ENCODE data around the gene UBXN11. TPM values are rescaled to one million over a fixed set of nuclear protein-coding genes. Genes with fewer than 3 reads are reported as not detected.
A peak's percentile ranks its signal among the peaks of the same experiment; 100 is the strongest.

The UBXN11 gene
- total and polyA plus RNA-seq, 2 of the 13 experiments (the other 11 are each of a cell fraction or from before 2014, with no cell fraction given), result 9.3 to 10.4 TPM

DNA sequence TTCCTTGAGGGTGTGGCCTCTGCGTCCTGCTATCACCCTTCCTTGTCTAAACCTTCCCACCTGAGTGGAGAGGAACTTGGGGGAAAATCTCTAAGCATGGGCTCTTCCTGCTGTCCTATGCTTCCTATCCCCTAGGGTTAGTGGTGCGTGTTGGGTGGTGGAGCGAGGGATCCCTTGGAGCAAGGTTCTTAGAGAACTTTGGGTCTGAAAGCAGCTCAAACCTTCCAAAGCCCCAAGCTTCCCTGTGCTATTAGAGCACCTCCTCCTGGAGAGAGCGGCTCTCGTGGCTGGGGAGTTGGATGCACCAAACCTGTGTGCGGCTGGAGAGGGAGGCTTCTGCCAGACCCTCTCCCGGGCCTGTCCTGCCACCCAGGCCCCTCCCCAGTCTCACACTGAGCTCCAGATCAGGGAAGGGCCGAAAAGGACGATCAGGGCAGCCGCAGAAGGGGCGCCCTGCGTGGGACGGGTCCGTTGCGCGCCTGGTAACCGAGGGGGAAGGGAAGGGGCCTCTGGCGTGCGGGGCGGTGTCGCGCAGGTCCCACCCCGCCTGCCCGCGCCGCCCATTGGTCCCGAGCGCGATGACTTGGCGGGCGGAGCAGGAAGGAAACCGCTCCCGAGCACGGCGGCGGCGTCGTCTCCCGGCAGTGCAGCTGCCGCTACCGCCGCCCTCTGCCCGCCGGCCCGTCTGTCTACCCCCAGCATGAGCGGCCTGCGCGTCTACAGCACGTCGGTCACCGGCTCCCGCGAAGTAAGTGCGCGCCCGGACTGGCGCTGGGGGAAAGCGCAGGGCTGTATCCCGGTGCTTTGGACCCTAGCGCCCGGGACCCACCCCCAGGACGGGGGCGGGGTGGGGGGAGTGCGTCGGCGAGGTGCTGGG is 26.7 kb downstream of the UBXN11 start, which contains the start of gene SH3BGRL3 (continued):
- TF ChIP-seq, protein P1, sequence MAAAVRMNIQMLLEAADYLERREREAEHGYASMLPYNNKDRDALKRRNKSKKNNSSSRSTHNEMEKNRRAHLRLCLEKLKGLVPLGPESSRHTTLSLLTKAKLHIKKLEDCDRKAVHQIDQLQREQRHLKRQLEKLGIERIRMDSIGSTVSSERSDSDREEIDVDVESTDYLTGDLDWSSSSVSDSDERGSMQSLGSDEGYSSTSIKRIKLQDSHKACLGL (CRISPR knock-in tag; IDR thresholded peaks at IDR 0.05), result peak; percentile 71
- TF ChIP-seq ISL2 (CRISPR knock-in tag; IDR thresholded peaks at IDR 0.05) (peak; percentile 52), ZNF510 (CRISPR knock-in tag; IDR thresholded peaks at IDR 0.05; ENCODE audit: low read depth) (0 out of 2 replicates have a peak, but pooled peaks have one; percentile 43), ZSCAN9 (CRISPR knock-in tag; IDR thresholded peaks at IDR 0.05; ENCODE audit: borderline replicate concordance) (no peak; the same call in 1 of the 2 replicates), ZNF749 (CRISPR knock-in tag; IDR thresholded peaks at IDR 0.05; ENCODE audit: borderline replicate concordance) (peak; percentile 86), RFXAP (CRISPR knock-in tag; IDR thresholded peaks at IDR 0.05; ENCODE audit: borderline replicate concordance) (peak; percentile 57; the same call in 1 of the 2 replicates), TBX2 (CRISPR knock-in tag; IDR thresholded peaks at IDR 0.05; ENCODE audit: borderline replicate concordance) (peak; percentile 73; the same call in 1 of the 2 replicates), CAMTA2 (CRISPR knock-in tag; IDR thresholded peaks at IDR 0.05; ENCODE audit: borderline replicate concordance) (peak; percentile 83; the same call in 1 of the 2 replicates), EEA1 (CRISPR knock-in tag; IDR thresholded peaks at IDR 0.05; ENCODE audit: borderline replicate concordance) (peak; percentile 70; the same call in 1 of the 2 replicates), YEATS4 (CRISPR knock-in tag; IDR thresholded peaks at IDR 0.05; ENCODE audit: borderline replicate concordance) (peak; percentile 58), SOX13 (IDR thresholded peaks at IDR 0.05) (no peak), SOX13 (CRISPR knock-in tag; conservative IDR thresholded peaks at IDR 0.05 in 1 of 2, IDR thresholded peaks at IDR 0.05 in 1 of 2) (peak in 1 of 2 experiments; percentile 51; a peak in 1 of 4 replicates), ASH2L (IDR thresholded peaks at IDR 0.05; ENCODE audit: insufficient read length, low read depth, low read length) (peak; percentile 47), NONO (IDR thresholded peaks at IDR 0.05) (no peak), NONO (CRISPR knock-in tag; conservative IDR thresholded peaks at IDR 0.05) (0 out of 2 replicates have a peak, but pooled peaks have one; percentile 50), KLF12 (CRISPR knock-in tag; IDR thresholded peaks at IDR 0.05; ENCODE audit: borderline replicate concordance) (peak; percentile 58; the same call in 1 of the 2 replicates)
- TF ChIP-seq, protein P2, sequence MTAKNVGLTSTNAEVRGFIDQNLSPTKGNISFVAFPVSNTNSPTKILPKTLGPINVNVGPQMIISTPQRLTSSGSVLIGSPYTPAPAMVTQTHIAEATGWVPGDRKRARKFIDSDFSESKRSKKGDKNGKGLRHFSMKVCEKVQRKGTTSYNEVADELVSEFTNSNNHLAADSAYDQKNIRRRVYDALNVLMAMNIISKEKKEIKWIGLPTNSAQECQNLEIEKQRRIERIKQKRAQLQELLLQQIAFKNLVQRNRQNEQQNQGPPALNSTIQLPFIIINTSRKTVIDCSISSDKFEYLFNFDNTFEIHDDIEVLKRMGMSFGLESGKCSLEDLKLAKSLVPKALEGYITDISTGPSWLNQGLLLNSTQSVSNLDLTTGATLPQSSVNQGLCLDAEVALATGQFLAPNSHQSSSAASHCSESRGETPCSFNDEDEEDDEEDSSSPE (CRISPR knock-in tag; IDR thresholded peaks at IDR 0.05), result peak; percentile 79
- TF ChIP-seq, protein P3, sequence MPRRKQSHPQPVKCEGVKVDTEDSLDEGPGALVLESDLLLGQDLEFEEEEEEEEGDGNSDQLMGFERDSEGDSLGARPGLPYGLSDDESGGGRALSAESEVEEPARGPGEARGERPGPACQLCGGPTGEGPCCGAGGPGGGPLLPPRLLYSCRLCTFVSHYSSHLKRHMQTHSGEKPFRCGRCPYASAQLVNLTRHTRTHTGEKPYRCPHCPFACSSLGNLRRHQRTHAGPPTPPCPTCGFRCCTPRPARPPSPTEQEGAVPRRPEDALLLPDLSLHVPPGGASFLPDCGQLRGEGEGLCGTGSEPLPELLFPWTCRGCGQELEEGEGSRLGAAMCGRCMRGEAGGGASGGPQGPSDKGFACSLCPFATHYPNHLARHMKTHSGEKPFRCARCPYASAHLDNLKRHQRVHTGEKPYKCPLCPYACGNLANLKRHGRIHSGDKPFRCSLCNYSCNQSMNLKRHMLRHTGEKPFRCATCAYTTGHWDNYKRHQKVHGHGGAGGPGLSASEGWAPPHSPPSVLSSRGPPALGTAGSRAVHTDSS (CRISPR knock-in tag; conservative IDR thresholded peaks at IDR 0.05), result peak; percentile 67; the same call in 1 of the 2 replicates
